GM12878 (cell line): Measurements from ENCODE around the gene TIMM17B. TPM values are rescaled to one million over a fixed set of nuclear protein-coding genes. Genes with fewer than 3 reads are reported as not detected.
A peak's percentile ranks its signal among the peaks of the same experiment; 100 is the strongest.

Experiments used
- ATAC-seq: fragments of 200-7000 bp; cut with Tn5 transposase; 3 replicates; pipeline ENCODE4 v1.9.1; 2020; ENCODE audit warnings: mild to moderate bottlenecking, moderate library complexity
- BruUV-seq: library from RNA; stranded (reverse); fragments of 400-500 nt; replicated peaks from 2 replicates; lab custom pipeline; 2021; lab: Mats Ljungman, UMichigan
- CTCF ChIA-PET: fragments of 300-600 bp; sonication (Branson Sonifier 250); formaldehyde crosslinking; extraction: SDS; loops from one replicate; lab custom pipeline; 2021; ENCODE audit warnings: inconsistent platforms; lab: Yijun Ruan, JAX
- POLR2A ChIA-PET: fragments of 350-600 bp; formaldehyde crosslinking; extraction: SDS; loops from one replicate; lab custom pipeline; 2021; ENCODE audit warnings: inconsistent platforms; lab: Charles Lee
- RAD21 ChIA-PET: fragments of 300-600 bp; sonication (Branson Sonifier 250); formaldehyde crosslinking; loops from one replicate; lab custom pipeline; 2023; ENCODE audit warnings: antibody characterized with exemption; ENCODE audit not compliant: unreplicated experiment; lab: Charles Lee
- SMC1A ChIA-PET: fragments of 300-600 bp; sonication (Branson Sonifier 250); formaldehyde crosslinking; loops from one replicate; lab custom pipeline; 2023; ENCODE audit not compliant: unreplicated experiment, uncharacterized antibody; lab: Charles Lee
- DNase-seq: peaks from one replicate; pipeline ENCODE4 v3.0.0-alpha.2; 2011; ENCODE audit warnings: low read depth, low spot score
- FAIRE-seq: peaks from 3 replicates; lab custom pipeline; 2011; peaks lifted over from hg19 to GRCh38; lab: Jason Lieb, UNC
- H2AFZ ChIP-seq: 2 replicates; pipeline ENCODE4 v1.6.0; 2011; ENCODE audit warnings: low read depth, low read length, control low read depth; ENCODE audit not compliant: control insufficient read depth
- H3K27ac ChIP-seq: 2 replicates; pipeline ENCODE4 v1.5.1; 2011; ENCODE audit warnings: control low read depth; ENCODE audit not compliant: control insufficient read depth, insufficient read depth
- H3K27me3 ChIP-seq, 2 experiments: replicated peaks in 1 of 2; 2 replicates each; pipeline versions ENCODE4 v1.6.0 to v1.6.1; 2011; ENCODE audit warnings: low read length in 1 of 2; ENCODE audit not compliant: control insufficient read depth in 2 of 2, insufficient read depth in 2 of 2
- H3K36me3 ChIP-seq, 2 experiments: 2 replicates each; pipeline ENCODE4 v1.5.1; 2011; ENCODE audit warnings: low read length in 1 of 2; ENCODE audit not compliant: control insufficient read depth in 2 of 2, insufficient read depth in 2 of 2
- H3K4me1 ChIP-seq: 2 replicates; pipeline ENCODE4 v1.6.1; 2011; ENCODE audit warnings: mild to moderate bottlenecking, low read length, moderate library complexity, mixed read lengths; ENCODE audit not compliant: control insufficient read depth, insufficient read depth
- H3K4me2 ChIP-seq: 2 replicates; pipeline ENCODE4 v1.6.0; 2011; ENCODE audit warnings: control low read depth; ENCODE audit not compliant: control insufficient read depth, insufficient read depth
- H3K4me3 ChIP-seq: fragments of 200-600 bp; sonication (generic); 2 replicates; pipeline ENCODE4 v1.5.1; 2016
- H3K79me2 ChIP-seq: 2 replicates; pipeline ENCODE4 v1.6.0; 2011; ENCODE audit warnings: low read length; ENCODE audit not compliant: control insufficient read depth, insufficient read depth
- H3K9ac ChIP-seq: 2 replicates; pipeline ENCODE4 v1.8.0; 2011; ENCODE audit warnings: low read length, control low read depth, mixed read lengths; ENCODE audit not compliant: control insufficient read depth, insufficient read depth
- H3K9me3 ChIP-seq: replicated peaks from 3 replicates; pipeline ENCODE4 v1.5.1; 2011; ENCODE audit warnings: mild to moderate bottlenecking, low read length; ENCODE audit not compliant: control insufficient read depth, insufficient read depth
- H4K20me1 ChIP-seq: 2 replicates; pipeline ENCODE4 v1.6.0; 2011; ENCODE audit not compliant: control insufficient read depth, insufficient read depth
- NR2C2 ChIP-seq: IDR thresholded peaks from 2 replicates; pipeline ENCODE4 v1.6.1; 2011; ENCODE audit warnings: borderline replicate concordance, low read depth; ENCODE audit not compliant: control insufficient read depth, insufficient read length
- WGBS: methylation state at CpG from one replicate; pipeline ENCODE4 v1.1.6; 2016; ENCODE audit warnings: low lambda C conversion rate; ENCODE audit not compliant: insufficient replicate concordance, insufficient coverage; ENCODE audit errors: missing lambda C conversion rate; 5-methylcytosine and 5-hydroxymethylcytosine counted together
- in situ Hi-C: fragments of 300-500 bp; cut with MboI; formaldehyde crosslinking; loops from 9 replicates; pipeline ENCODE4 v1.14.3; 2018; ENCODE audit warnings: mixed read lengths
- intact Hi-C: fragments of 100-400 bp; cut with micrococcal nuclease; formaldehyde crosslinking; loops from one replicate; pipeline ENCODE4 v1.14.2; 2022; ENCODE audit not compliant: unreplicated experiment
- polyA plus RNA-seq, 11 experiments: library from polyadenylated mRNA; depleted of rRNA in 4 of 11; unstranded in 6 of 11; stranded (reverse) in 5 of 11; fragments of >200 nt; fragmentation: Nextera tagmentation in 4 of 11; fragmentation: Illumina TruSeq in 1 of 11; extraction: Ambion mirVana in 4 of 11; extraction: Trizol in 1 of 11; gene quantifications; 1 replicate in 1 of 11; 2 replicates in 10 of 11; pipeline versions ENCODE4 v1.2.1 to v1.2.3, GENCODE V29; 2011 to 2016; ENCODE audit warnings: inconsistent platforms in 2 of 11, missing spikeins in 2 of 11, low read depth in 1 of 11
- total RNA-seq, 4 experiments: library from RNA; depleted of rRNA in 3 of 4; stranded (reverse); fragments of >200 nt in 3 of 4; fragmentation: Illumina TruSeq in 1 of 4; extraction: Trizol in 1 of 4; gene quantifications; 2 replicates each; pipeline versions ENCODE4 v1.2.1 to v1.2.3, GENCODE V29; 2013 to 2021
- TF ChIP-seq, protein P1 (sequence below): fragments of 450-650 bp; IDR thresholded peaks from 2 replicates; pipeline ENCODE4 v1.6.1; 2018; ENCODE audit warnings: mild to moderate bottlenecking, low read depth, moderate library complexity; ENCODE audit not compliant: partially characterized antibody

Gene TIMM17B
- total and polyA plus RNA-seq, 10 of the 15 experiments (the other 5 are each of a cell fraction or from before 2014, with no cell fraction given), result 4.5 to 88.7 (median 47.5) TPM

GRCh38 chrX:48935301-48935670 lies 37.7 kb upstream of the TIMM17B start:
- Histone ChIP-seq H3K9ac (no peak overlapping the region), H3K4me3 (no peak overlapping the region), H3K79me2 (peaks cover 26% of the 10 kb centered on the region), H3K9me3 (no peaks in the 10 kb centered on the region; the same call in 2 of the 3 replicates), H3K36me3 (peaks cover 2 to 8% of the 10 kb centered on the region in 2 experiments; a peak in 3 of 4 replicates), H4K20me1 (no peaks in the 10 kb centered on the region), H3K27me3 (no peaks in the 10 kb centered on the region), H3K27ac (peak overlapping the region; percentile 83; the same call in 1 of the 2 replicates), H2AFZ (no peak overlapping the region), H3K4me1 (peaks cover 61% of the 10 kb centered on the region), H3K4me2 (no peak overlapping the region)
- WGBS, result 100% methylated on average over 1 of the region's 1 CpG
- DNase-seq (no peak), FAIRE-seq (no peak), ATAC-seq (no peak)
- ChIA-PET CTCF (no interaction called here), RAD21 (no interaction called here), SMC1A (no interaction called here), POLR2A (interaction anchor here (0.7 kb wide), 1 partner anchor 1355 kb away, joined by 3 read pairs; no protein-coding TSS in a partner anchor)
- no TSS peak for BruUV-seq
- TF ChIP-seq NR2C2, result no peak
- TF ChIP-seq, protein P1, sequence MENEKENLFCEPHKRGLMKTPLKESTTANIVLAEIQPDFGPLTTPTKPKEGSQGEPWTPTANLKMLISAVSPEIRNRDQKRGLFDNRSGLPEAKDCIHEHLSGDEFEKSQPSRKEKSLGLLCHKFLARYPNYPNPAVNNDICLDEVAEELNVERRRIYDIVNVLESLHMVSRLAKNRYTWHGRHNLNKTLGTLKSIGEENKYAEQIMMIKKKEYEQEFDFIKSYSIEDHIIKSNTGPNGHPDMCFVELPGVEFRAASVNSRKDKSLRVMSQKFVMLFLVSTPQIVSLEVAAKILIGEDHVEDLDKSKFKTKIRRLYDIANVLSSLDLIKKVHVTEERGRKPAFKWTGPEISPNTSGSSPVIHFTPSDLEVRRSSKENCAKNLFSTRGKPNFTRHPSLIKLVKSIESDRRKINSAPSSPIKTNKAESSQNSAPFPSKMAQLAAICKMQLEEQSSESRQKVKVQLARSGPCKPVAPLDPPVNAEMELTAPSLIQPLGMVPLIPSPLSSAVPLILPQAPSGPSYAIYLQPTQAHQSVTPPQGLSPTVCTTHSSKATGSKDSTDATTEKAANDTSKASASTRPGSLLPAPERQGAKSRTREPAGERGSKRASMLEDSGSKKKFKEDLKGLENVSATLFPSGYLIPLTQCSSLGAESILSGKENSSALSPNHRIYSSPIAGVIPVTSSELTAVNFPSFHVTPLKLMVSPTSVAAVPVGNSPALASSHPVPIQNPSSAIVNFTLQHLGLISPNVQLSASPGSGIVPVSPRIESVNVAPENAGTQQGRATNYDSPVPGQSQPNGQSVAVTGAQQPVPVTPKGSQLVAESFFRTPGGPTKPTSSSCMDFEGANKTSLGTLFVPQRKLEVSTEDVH, result no peak
- in situ Hi-C loops (loop anchor here (25.0 kb wide), 1 partner anchor 1723 kb away; the partner anchor contains the start of gene CDK16), intact Hi-C loops (loop anchor here (5.0 kb wide), 2 partner anchors 133 to 853 kb away; partner anchors contain the start of gene HDAC6)
